Limb (tissue), 2 donors: Measurements from ENCODE around the gene IZUMO1.

Experiments
- DNase-seq, 2 donors: peaks; one replicate each; pipeline ENCODE4 v3.0.0-alpha.2; 2016; ENCODE audit errors: extremely low spot score in 2 of 2

Gene IZUMO1

GRCh38 chr19:48757089-48757675 is 10.5 kb upstream of the IZUMO1 start:
- no peak for DNase-seq

GRCh38 chr19:48756686-48757085 is 10.0 kb upstream of the IZUMO1 start:
- no peak for DNase-seq

DNA sequence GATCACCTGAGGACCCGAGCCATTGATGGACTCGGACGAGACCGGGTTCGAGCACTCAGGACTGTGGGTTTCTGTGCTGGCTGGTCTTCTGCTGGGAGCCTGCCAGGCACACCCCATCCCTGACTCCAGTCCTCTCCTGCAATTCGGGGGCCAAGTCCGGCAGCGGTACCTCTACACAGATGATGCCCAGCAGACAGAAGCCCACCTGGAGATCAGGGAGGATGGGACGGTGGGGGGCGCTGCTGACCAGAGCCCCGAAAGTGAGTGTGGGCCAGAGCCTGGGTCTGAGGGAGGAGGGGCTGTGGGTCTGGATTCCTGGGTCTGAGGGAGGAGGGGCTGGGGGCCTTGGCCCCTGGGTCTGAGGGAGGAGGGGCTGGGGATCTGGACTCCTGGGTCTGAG is 9.5 kb upstream of the IZUMO1 start:
- no peak for DNase-seq

GRCh38 chr19:48755787-48756186 is 9.1 kb upstream of the IZUMO1 start:
- no peak for DNase-seq

DNA sequence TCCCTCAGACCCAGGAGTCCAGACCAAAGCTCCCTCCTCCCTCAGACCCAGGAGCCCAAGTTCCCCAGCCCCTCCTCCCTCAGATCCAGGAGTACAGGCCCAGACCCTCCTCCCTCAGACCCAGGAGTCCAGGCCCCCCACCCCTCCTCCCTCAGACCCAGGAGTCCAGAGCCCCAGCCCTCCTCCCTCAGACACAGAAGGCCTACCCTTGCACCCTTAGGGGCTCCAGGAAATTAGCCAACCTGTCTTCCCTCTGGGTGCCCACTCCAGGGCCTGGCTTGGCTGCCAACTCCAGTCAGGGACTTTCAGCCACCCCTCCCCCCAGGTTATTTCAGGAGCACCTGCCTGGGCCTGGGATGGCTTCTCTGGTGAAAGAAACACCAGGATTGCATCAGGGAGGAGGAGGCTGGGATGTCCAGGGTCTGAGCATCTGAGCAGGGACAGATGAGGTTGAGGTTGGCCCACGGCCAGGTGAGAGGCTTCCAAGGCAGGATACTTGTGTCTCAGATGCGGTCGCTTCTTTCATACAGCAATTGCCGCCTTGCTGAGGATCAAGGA is 8.5 kb upstream of the IZUMO1 start, which contains the start of gene FGF21:
Gene FGF21 (plus strand): TSS at position 441 of the 558 bp plus-strand sequence. CDS start 713 bp downstream, outside the sequence.
- no peak for DNase-seq

GRCh38 chr19:48752496-48753365 is 6.0 kb upstream of the IZUMO1 start, which contains the start of gene FUT1:
Gene FUT1, minus strand, starts transcription at chr19:48752641. Its CDS starts 1,360 bp downstream, at chr19:48751281.
- peak in 1 of 2 donors; percentile 67 for DNase-seq

DNA sequence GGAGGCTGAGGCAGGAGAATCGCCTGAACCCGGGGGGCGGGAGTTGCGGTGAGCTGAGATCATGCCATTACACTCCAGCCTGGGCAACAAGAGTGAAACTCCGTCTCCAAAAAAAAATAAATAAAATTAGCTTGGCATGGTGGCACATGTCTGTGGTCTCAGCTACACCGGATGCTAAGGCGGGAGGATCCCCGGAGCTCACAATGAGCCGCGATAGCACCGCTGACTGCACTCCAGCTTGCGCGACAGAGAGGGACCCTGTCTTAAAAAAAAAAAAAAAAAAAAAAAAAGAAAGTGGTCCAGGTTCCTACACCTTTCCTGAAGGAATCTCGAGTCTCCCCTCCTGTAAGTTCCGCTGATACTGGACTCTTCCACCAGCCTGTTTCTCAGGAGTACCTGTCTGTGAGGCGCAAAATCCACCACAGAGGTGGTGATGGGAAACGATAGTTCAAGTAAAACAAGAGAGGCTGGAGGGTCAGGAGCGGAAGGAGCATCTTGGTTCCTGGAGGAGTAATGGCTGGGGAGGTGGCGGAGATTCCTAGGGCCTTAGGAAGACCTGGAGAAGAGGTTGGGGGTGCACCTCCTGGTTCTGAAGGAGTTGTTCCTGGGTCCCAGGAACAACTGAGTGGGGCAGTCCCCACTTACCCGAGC is 5.3 kb upstream of the IZUMO1 start:
- DNase-seq: no peak

- DNase-seq: no peak
Measured at GRCh38 chr19:48750771-48751504, 4.2 kb upstream of the IZUMO1 start.

GRCh38 chr19:48750351-48750750 is 3.6 kb upstream of the IZUMO1 start:
- no peak for DNase-seq

GRCh38 chr19:48749571-48750198 is 3.0 kb upstream of the IZUMO1 start:
- no peak for DNase-seq

- no peak for DNase-seq
Measured at GRCh38 chr19:48746110-48746509, 599 bp downstream of the IZUMO1 start.

DNA sequence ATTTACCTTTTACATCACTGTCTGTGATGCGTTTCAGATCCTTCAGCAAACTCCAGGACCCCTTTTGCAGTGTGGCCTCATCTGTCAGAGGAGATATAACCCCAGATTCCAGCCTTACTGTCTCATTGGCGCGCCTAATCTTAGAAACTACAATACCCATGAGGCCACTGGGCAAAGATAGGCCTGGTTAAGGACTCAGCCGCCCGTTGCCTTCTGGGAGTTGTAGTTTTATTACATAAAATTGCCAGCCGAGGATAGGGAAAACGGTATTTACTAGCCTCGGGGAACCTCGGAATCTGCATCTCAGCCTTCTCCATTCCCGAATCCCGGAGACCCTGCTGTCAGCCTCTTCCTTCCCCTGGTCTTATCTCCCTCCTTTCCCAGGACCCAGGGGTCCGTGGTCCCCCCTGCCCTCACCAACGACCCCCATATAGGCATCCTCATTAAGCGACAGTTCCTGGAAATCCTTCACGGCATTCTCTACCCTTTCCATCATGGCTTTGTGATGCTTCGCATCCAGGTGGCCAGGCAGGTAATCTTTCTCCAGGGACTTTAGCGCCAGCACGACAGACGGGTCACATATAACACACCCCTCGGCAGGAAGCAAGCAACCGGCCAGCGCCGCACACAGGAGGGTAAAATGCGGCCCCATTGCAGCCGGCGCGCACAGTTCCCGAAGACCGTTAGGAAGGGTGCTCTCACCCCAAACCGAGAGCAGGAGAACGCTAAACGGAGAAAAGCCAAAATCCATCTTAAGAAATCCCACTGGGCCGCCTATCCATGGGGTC is 1.3 kb downstream of the IZUMO1 start:
- peak; percentile 64 to 72 for DNase-seq

DNA sequence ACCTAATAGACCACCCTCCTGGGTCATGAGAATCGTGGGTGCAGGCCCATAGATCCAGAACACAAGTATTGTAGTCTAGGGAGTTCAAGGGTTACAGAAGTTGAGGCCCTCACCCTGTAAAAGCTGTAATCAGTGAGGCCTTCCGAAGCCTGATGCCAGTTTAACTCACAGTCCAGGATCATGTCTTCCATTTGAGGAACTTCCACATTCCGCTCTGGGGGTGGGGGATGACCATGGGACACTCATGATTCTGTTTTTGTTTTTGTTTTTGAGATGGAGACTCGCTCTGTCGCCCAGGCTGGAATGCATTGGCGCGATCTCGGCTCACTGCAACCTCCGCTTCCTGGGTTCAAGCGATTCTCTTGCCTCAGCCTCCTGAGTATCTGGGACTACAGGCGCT is 4.6 kb downstream of the IZUMO1 start:
- DNase-seq: no peak

GRCh38 chr19:48741129-48741999 is 5.3 kb downstream of the IZUMO1 start:
- peak in 1 of 2 donors; percentile 61 for DNase-seq

DNA sequence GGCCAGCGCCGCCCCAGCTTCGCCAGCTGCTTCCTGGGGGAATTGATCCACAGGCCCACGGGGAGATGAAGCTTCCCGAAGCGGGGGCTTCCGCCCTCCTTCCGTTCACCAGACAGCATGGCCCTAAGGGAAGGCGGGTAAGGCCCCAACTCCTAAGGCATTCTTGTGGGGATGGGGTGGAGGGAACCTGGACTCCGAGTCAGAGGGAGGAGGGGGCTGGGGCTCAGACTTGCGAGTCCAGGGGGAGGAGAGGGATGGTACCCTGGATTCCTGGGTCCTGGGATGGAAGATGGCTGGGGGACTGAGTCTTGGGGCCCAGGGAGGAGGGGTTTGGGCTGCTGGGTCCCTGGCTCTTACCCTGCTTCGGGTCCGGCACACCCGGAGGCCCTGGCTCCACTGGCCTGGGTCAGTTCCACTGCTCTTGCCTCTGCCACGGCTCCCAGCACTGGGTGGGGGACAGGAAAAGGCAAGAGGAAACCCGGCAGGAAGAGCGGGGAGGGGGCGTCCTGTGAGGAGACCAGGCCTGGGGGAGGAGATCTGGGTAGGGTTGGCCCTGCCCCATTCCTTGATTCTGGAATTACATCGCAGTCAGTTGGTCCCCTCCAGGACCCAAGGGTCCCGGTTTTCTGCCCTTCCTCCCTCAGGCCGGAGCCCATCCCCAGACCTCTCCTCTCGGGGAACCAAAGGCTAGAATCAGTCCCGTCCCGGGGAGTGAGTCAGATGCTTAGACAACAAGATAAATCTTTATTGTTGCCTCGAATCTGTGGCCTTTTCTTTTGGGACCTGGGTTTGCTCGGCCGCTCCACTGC is 6.3 kb downstream of the IZUMO1 start, which contains the start of gene RASIP1:
Gene RASIP1 (minus strand): TSS at position 447 of the 809 bp plus-strand sequence. CDS start 328 bp downstream, at position 119.
- no peak for DNase-seq

- peak in 1 of 2 donors; percentile 50 for DNase-seq
Measured at GRCh38 chr19:48739404-48740163, 7.1 kb downstream of the IZUMO1 start.
